HG03469 (cell line): ENCODE data around the gene SLC35E3.
"Not testable (repeated sequence)": the region's sequence is repeated elsewhere in the genome, so short reads cannot be mapped to it uniquely, and the experiment has no call there.

ENCODE experiments used
- ATAC-seq: cut with Tn5 transposase; IDR thresholded peaks from one replicate; pipeline ENCODE4 v1.9.1; 2021; ENCODE audit warnings: mild to moderate bottlenecking, moderate library complexity, moderate number of reproducible peaks; ENCODE audit not compliant: unreplicated experiment

SLC35E3 gene

DNA sequence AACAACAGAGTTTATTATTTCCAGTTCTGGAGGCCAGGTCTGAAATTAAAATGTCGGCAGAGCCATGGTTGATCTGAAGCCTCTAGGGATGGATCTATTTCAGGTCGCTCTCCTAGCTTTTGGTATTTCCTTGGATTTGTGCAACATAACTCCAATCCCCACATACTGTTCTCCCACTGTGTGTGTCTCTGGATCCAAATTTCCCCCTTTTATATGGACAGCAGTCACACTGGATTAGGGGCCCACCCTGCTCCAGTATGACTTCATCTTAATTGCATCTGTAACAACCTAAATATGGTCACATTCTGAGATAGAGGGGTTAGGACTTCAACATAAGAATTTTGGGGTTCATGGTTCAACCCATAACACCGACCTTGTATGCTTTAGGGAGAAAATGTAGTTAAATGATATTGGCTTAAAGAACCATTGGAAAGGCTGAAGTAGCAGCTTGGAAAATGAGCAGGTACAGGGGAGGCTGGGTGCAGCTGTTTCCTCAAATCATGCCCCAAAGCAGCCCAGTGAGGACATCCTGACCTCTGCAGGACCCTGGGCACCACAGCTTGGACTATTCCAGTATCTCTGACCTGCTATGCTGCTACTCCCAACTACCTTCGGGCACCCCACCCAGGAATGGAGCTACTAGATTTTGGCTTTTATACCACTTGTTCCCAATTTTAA, 48.1 kb downstream of the SLC35E3 start:
- no peak for ATAC-seq

DNA sequence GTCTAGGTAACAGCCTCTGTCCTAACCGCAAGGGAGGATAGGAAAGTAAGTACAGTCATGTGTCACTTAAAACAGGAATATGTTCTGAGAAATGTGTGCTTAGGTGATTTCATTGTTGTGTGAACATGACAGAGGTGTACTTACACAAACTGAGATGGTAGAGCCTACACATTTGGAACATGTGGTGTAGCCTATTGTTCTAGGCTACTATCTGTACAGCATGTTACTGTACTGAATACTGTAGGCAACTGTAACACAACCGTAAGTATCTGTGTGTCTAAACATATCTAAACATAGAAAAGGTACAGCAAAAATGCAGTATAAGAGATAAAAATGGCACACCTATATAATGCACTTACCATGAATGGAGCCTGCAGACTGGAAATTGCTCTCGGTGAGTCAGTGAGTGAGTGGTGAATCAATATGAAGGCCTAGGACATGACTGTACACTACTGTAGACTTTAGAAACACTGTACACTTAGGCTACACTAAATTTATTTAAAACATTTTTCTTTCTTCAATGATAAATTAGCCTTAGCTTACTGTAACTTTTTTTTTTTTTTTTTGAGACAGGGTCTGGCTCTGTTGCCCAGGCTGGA, 48.8 kb downstream of the SLC35E3 start:
- ATAC-seq: no peak

DNA sequence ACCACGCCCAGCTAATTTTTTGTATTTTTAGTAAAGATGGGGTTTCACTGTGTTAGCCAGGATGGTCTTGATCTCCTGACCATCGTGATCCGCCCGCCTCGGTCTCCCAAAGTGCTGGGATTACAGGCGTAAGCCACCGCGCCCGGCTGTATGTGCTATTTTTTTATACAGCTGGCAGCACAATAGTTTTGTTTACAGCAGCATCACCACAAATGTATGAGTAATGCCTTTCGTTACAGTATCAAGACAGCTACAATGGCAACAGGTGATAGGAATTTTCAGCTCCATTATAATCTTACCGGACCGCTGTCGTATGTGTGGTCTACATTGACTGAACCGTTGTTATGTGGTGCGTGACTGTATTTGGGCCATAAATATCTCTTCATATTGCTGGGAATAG, 50.4 kb downstream of the SLC35E3 start:
- no peak for ATAC-seq

DNA sequence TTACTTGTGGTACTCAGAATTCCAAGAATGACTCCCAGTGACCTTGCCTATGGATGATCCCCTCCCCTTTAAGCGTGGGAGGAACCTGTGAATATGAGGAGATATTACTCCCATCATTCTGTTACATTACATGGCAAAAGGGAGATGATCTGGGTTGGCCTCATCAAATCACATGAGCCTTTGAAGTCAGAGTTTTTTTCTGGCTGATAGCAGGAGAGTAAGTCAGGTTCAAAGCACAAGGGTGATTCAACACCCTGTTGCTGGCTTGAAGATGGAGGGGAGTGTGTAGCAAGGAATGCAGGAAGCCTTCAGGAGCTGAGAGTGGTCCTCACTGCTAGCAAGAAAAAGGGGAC, 52.9 kb downstream of the SLC35E3 start:
- ATAC-seq: no peak

DNA sequence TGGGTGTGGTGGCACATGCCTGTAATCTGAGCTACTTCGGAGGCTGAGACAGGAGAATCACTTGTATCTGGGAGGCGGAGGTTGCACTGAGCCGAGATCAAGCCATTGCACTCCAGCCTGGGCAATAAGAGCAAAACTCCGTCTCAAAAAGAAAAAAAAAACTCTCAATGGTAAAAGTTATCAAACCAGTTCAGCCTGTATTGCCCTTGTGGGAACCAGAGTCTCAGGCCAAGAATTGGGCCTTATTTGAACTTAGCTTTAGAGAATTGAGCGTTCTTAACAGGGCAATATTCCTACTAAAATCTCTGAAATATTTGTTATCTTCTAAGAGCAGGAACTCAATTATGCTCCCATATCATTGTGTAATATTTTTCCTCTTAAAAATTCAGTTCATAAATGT, 54.3 kb downstream of the SLC35E3 start:
- ATAC-seq: no peak

DNA sequence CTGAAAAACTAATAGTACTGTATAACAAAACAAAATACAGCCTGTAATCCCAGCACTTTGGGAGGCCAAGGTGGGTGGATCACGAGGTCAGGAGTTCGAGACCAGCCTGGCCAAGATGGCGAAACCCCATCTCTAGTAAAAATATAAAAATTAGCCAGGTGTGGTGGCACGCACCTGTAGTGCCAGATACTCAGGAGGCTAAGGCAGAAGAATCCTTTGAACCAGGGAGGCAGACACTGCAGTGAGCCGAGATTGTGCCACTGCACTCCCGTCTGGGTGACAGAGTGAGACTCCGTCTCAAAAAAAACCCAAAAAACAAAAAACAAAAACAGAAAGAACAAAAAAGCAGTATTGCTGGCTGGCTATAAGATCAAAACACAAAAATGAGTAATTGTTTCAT, 55.1 kb downstream of the SLC35E3 start:
- ATAC-seq: not testable (repeated sequence)

DNA sequence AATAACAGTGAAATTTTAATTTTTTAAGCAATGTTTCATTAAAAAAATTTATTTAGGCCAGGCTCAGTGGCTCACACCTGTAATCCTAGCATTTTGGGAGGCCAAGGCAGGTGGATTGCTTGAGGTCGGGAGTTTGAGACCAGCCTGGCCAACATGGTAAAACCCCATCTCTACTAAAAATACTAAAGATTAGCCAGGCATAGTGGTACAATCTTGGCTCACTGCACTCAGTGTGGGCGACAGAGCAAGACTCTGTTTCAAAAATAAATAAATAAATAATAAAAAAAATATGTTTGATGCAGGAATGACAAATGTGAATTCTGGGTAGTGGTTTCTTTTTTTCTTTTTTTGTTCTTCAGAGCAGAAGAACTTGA, 56.4 kb downstream of the SLC35E3 start:
- ATAC-seq: not testable (repeated sequence)

DNA sequence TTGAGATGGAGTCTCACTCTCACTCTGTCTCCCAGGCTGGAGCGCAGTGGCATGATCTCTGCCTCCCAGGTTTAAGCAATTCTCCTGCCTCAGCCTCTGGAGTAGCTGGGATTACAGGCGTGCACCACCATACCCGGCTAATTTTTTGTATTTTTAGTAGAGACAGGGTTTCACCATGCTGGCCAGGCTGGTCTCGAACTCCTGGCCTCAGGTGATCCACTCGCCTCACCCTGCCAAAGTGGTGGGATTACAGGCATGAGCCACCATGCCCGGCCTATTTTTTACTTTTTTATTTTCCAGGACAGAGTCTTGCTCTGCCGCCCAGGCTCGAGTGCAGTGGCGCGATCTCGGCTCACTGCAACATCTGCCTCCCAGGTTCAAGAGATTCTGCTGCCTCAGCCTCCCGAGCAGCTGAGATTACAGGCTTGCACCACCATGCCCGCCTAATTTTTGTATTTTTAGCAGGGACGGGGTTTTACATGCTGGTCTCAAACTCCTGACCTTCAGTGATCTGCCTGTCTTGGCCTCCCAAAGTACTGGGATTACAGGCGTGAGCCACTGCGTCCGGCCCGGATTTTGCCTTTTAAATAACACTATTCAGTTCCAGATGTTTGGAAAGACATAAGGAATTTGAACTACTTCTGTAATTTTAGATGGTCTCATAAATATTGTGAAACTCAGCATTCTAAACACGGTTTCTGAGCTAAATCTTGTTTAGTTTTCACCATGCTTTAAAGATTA, 57.1 kb downstream of the SLC35E3 start:
- ATAC-seq: not testable (repeated sequence)

DNA sequence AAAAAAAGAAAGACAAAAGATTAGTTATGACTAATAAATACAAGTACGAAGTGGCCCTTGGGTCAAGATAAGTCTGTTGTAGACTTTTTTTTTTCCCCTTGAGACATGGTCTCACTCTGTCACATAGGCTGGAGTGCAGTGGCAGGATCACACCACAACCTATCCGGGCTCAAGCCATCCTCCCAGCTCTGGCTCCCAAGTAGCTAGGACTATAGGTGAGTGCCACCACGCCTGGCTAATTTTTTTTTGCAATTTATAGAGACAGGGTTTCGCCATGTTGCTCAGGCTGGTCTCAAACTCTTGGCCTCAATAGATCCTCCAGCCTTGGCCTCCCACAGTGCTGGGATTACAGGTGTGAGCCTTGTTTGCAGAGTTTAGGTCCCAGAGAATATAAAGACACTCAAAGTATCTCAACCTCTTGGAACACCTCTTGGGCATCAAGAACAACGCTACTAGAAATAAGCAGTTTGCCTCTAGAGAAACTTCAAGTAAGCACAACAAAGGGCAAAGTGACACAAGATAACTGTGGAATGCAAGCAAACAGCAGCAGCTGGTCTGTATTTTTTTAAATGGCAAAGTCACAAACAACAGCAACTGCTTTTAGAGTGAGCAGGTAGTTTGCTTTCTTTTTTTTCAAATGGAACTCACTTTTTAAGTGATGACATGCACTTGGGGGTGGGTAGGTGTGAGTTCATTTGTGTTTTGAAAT, 58.1 kb downstream of the SLC35E3 start:
- no peak for ATAC-seq

DNA sequence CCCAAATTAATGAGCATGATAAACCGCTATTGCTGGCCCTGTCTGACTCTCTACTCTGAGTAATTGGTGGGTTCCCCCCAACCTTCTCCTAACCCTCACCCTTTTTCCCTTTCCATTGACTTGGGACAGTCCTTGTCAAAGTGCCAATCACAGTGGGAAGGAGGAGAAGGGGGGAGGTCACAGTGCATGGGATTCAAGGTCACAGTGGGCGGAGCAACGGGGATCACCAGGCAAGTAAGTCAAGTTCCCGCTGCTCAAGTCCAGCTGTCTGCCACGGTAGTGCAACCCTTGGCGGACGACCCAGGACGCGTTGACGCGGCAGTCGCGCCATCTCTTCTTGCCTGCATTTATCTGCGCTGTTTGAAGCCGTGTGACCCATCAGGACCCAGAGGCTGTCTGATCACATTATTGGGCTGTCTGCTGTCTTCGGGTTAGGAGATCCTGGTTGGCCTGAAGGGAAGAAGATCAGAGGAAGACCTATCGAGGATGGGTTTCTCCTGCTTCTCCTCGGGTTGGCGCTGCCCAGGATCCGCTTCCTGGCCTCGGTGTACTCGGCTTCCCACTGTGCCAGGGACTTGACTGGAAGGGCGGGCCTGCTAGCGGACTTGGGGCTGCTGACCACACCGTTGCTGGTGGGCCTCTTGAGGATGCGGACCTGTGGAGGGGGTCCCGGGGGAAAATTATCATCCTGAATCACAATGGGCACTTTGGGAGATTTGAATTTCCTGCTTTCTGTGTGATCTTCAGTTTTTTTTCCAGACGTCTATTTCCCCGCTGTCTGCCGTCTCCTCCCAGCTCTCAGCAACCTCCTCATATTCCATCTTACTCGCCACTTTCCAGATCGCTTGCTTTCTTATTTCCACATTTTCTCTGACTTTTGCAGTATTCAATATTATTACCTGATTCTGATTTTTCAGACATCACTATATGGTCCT, 58.9 kb downstream of the SLC35E3 start:
- no peak for ATAC-seq

DNA sequence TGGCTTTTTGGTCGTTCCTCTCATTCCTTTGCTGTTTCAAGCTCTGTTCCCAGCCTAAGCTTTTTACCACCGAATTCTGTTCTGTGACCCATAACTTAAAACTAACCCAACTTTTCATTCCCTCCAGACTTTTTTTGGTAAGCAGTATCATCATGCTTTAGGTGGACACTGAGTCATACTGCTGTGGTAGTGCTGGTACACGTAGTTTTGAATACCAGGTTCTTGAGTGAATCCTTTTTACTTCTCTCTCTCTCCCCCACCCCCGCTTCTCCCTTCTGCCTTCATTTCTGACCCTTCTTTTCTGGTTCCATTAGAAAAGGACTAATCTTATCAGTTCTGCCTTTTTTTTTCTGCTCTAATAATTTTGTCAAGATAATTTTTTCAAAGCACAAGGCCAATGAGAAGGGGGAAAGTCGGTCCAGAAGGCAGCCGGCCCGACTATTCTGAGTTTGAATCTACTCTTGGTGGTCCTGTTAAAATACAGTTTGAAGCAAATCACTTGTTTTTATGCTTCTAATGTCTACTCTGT, 59.7 kb downstream of the SLC35E3 start:
- no peak for ATAC-seq

DNA sequence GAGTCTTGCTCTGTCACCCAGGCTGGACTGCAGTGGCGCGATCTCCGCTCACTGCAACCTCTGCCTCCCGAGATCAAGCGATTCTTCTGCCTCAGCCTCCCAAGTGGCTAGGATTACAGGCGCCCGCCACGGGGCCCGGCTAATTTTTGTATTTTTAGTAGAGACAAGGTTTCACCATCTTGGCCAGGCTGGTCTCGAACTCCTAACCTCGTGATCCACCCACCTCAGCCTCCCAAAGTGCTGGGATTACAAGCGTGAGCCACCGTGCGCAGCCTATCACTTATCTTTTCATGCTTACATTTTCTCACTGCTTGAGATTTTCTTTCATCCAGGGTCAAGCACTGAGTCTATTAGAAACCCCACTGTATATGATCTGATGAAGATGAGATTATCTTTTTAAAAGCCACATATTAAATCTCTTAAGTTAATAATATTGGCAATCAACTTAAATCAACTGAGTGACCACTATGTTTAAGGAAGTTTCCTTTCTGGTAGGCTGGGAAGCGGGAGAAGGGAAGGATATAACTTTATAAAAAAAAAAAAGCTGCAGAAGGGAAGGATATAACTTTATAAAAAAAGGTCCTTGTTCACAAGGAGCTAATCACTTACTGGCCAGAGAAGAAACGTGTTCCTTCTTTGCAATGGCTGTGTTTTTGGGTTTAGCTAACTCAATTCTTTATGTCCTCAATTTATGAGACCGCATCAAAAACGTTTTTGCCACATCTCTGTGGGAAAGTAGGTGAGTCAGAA, 60.7 kb downstream of the SLC35E3 start:
- no peak for ATAC-seq

DNA sequence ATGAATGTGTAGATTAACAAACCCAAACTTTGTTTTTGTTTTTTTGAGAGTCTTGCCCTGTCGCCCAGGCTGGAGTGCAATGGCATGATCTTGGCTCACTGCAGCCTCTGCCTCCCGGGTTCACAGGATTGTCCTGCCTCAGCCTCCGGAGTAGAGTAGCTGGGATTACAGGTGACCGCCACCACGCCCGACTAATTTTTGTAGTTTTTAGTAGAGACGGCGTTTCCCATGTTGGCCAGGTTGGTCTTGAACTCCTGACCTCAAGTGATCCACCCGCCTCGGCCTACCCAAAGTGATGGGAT, 61.2 kb downstream of the SLC35E3 start:
- ATAC-seq: not testable (repeated sequence)

DNA sequence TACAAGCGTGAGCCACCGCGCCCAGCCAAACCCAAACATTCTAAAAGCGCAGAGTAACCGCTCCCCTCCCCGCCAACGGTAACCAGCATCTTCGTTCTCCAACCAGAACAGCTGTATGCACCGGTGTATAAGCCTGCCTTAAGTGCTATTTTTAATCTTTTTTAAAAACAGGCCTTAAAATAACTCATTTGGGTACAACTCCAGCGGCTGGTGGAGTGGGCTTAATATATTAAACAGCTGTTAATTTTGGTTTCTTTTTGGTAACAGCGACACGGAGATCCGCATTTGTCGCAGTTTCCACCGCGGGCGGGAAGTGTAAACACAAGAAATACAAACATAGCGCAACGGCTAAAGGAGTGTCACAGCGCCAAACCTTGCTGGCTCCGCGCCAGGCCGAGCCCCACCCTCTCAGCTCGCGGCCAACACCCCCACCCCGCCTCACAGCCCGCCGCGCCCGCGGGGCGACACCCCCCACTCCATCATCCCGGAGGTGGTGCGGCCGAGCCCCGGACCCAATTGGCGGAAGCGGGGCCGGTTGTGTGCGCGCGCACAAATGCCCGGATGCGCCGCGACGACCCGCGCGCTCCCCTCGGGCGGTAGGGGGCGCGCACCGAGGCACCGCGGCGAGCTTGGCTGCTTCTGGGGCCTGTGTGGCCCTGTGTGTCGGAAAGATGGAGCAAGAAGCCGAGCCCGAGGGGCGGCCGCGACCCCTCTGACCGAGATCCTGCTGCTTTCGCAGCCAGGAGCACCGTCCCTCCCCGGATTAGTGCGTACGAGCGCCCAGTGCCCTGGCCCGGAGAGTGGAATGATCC, 61.8 kb downstream of the SLC35E3 start, which contains the start of gene MDM2:
Gene MDM2 (plus strand): TSS at position 602 of the 812 bp plus-strand sequence. CDS start 301 bp downstream, outside the sequence.
- peak; percentile 58 for ATAC-seq

DNA sequence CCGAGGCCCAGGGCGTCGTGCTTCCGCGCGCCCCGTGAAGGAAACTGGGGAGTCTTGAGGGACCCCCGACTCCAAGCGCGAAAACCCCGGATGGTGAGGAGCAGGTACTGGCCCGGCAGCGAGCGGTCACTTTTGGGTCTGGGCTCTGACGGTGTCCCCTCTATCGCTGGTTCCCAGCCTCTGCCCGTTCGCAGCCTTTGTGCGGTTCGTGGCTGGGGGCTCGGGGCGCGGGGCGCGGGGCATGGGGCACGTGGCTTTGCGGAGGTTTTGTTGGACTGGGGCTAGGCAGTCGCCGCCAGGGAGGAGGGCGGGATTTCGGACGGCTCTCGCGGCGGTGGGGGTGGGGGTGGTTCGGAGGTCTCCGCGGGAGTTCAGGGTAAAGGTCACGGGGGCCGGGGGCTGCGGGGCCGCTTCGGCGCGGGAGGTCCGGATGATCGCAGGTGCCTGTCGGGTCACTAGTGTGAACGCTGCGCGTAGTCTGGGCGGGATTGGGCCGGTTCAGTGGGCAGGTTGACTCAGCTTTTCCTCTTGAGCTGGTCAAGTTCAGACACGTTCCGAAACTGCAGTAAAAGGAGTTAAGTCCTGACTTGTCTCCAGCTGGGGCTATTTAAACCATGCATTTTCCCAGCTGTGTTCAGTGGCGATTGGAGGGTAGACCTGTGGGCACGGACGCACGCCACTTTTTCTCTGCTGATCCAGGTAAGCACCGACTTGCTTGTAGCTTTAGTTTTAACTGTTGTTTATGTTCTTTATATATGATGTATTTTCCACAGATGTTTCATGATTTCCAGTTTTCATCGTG, 62.6 kb downstream of the SLC35E3 start:
- peak; percentile 37 for ATAC-seq

DNA sequence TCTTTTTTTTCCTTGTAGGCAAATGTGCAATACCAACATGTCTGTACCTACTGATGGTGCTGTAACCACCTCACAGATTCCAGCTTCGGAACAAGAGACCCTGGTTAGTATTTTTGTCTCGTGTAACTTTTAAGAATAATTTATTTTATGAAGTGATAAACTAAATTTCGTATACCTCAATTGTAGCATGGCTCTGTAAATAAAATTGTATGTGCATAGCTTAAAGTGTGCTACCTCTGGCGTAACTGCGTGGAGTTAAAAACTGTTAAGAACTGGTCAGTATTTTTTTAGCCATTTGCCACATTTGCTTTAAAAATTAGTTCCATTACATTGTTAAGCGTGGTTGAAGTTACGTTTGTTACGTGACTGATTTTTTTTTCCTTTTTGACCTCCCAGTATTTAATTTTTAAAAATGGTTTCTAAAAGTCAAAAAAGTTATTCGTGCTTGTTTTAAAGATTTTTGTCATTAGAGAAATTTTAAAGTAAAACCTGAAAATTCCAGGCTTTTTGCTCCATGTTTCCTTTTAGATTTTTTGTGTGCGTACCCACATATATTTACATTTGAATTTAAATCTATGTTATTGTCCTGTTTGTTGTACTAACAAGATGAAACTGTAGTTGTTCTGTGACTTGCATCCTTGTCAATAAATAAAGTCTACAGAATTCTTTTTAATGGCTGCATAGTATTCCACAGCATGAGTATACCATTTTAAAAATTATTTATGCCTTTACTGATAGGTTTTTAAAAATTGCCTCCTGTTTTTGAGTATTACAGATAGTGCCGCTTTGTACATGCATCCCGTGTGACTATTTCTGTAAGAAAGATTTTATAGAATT, 63.4 kb downstream of the SLC35E3 start:
- no peak for ATAC-seq

DNA sequence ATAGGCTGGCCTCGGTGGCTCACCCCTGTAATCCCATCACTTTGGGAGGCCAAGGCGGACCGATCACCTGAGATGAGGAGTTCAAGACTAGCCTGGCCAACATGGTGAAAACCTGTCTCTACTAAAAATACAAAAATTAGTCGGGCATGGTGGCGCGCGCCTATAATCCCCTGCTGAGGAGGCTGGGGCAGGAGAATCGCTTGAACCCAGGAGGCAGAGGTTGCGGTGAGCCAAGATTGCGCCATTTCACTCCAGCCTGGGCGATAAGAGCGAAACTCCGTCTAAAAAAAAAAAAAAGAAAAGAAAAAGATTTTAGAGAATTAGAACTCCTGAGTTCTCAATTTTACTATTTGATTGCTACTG, 64.0 kb downstream of the SLC35E3 start:
- not testable (repeated sequence) for ATAC-seq
